OCI-LY1 (cell line): ENCODE data around the gene ZNF429.

Experiments used
- CTCF ChIP-seq: fragments of 200-600 bp; sonication (generic), shearing (Covaris generic); IDR thresholded peaks from 2 replicates; pipeline ENCODE4 v1.5.1; 2017; ENCODE audit warnings: mild to moderate bottlenecking, antibody characterized with exemption, low read length, moderate library complexity, mixed read lengths
- EZH2 ChIP-seq: fragments of 200-600 bp; sonication (generic), shearing (Covaris generic); IDR thresholded peaks from 2 replicates; pipeline ENCODE4 v1.8.0; 2017; ENCODE audit warnings: borderline replicate concordance, mixed run types, mild to moderate bottlenecking, antibody characterized with exemption, low read length, moderate library complexity, mixed read lengths

- TF ChIP-seq CTCF (no peak), EZH2 (no peak)
These were observed at the start of gene ZNF429 for GRCh38 chr19:21505459-21506451.
